H1 (cell line): ENCODE measurements around the gene ZDHHC1. TPM values are rescaled to one million over a fixed set of nuclear protein-coding genes. Genes with fewer than 3 reads are reported as not detected.

ENCODE experiments used
- CTCF ChIA-PET: fragments of 300-600 bp; sonication (Branson Sonifier 250); formaldehyde crosslinking; loops from one replicate; lab custom pipeline; 2021; ENCODE audit not compliant: partially characterized antibody; lab: Charles Lee
- POLR2A ChIA-PET: fragments of 300-600 bp; sonication (Branson Sonifier 250); formaldehyde crosslinking; loops from one replicate; lab custom pipeline; 2021; ENCODE audit warnings: inconsistent platforms; ENCODE audit not compliant: partially characterized antibody; lab: Charles Lee
- DNase-seq, 2 experiments: peaks; one replicate each; pipeline versions ENCODE4 v3.0.0 to v3.0.0-alpha.2; 2010 to 2022; ENCODE audit warnings: low spot score in 2 of 2, low read depth in 1 of 2, mixed read lengths in 1 of 2
- FAIRE-seq: peaks from 2 replicates; lab custom pipeline; 2011; peaks lifted over from hg19 to GRCh38; lab: Jason Lieb, UNC
- H2AFZ ChIP-seq: 2 replicates; pipeline ENCODE4 v1.8.1; 2012; ENCODE audit warnings: low read length, inconsistent platforms
- H2AK5ac ChIP-seq: 2 replicates; pipeline ENCODE4 v1.6.1; 2013; ENCODE audit warnings: low read depth, low read length
- H2BK120ac ChIP-seq: replicated peaks from 2 replicates; pipeline ENCODE3; 2013; ENCODE audit warnings: low read depth, low read length, inconsistent platforms
- H2BK12ac ChIP-seq: 2 replicates; pipeline ENCODE4 v1.6.1; 2013; ENCODE audit warnings: low read depth, low read length
- H2BK15ac ChIP-seq: 2 replicates; pipeline ENCODE4 v1.6.1; 2013; ENCODE audit warnings: low read length
- H2BK20ac ChIP-seq: 2 replicates; pipeline ENCODE4 v1.6.1; 2013; ENCODE audit warnings: low read length
- H2BK5ac ChIP-seq: 2 replicates; pipeline ENCODE4 v1.6.1; 2013; ENCODE audit warnings: low read depth, low read length
- H3K14ac ChIP-seq: 2 replicates; pipeline ENCODE4 v1.6.1; 2013; ENCODE audit warnings: inconsistent platforms; ENCODE audit not compliant: insufficient read length
- H3K18ac ChIP-seq: 2 replicates; pipeline ENCODE4 v1.6.1; 2013; ENCODE audit warnings: low read length; ENCODE audit errors: extremely low read depth
- H3K23ac ChIP-seq: 2 replicates; pipeline ENCODE4 v1.6.1; 2013; ENCODE audit warnings: inconsistent platforms; ENCODE audit not compliant: insufficient read length
- H3K23me2 ChIP-seq: 2 replicates; pipeline ENCODE4 v1.6.1; 2013; ENCODE audit warnings: low read depth, low read length
- H3K27ac ChIP-seq: 2 replicates; pipeline ENCODE4 v1.6.1; 2011; ENCODE audit warnings: low read depth, low read length, inconsistent platforms
- H3K27me3 ChIP-seq, 4 experiments: replicated peaks in 1 of 4; 1 replicate in 1 of 4; 2 replicates in 3 of 4; pipeline versions ENCODE4 v1.6.1 to v1.8.1; 2011 to 2013; ENCODE audit warnings: low read length in 3 of 4, mild to moderate bottlenecking in 3 of 4, inconsistent platforms in 2 of 4, mixed read lengths in 2 of 4, moderate library complexity in 1 of 4; ENCODE audit not compliant: control insufficient read depth in 3 of 4, insufficient read depth in 3 of 4; ENCODE audit errors: extremely low read depth in 1 of 4
- H3K36me3 ChIP-seq, 4 experiments: 2 replicates each; pipeline versions ENCODE4 v1.6.1 to v1.8.1; 2011 to 2013; ENCODE audit warnings: mild to moderate bottlenecking in 4 of 4, low read length in 3 of 4, moderate library complexity in 2 of 4, control low read depth in 1 of 4, inconsistent platforms in 1 of 4; ENCODE audit not compliant: insufficient read depth in 4 of 4, control insufficient read depth in 2 of 4
- H3K4ac ChIP-seq: replicated peaks from 2 replicates; pipeline ENCODE3; 2013; ENCODE audit warnings: low read length, low read depth, mixed read lengths, inconsistent platforms; ENCODE audit not compliant: insufficient read length
- H3K4me1 ChIP-seq, 4 experiments: replicated peaks in 1 of 4; 1 replicate in 1 of 4; 2 replicates in 3 of 4; pipeline versions ENCODE4 v1.6.1 to v1.8.1; 2011 to 2013; ENCODE audit warnings: low read length in 3 of 4, inconsistent platforms in 2 of 4, mixed read lengths in 1 of 4; ENCODE audit not compliant: insufficient read depth in 4 of 4, control insufficient read depth in 3 of 4
- H3K4me2 ChIP-seq, 2 experiments: 2 replicates each; pipeline versions ENCODE4 v1.6.1 to v1.8.1; 2011 to 2013; ENCODE audit warnings: low read depth in 2 of 2, low read length in 2 of 2, control low read depth in 1 of 2, inconsistent platforms in 1 of 2, mild to moderate bottlenecking in 1 of 2; ENCODE audit not compliant: insufficient read depth in 1 of 2
- H3K4me3 ChIP-seq, 4 experiments: fragments of 200-600, 300-600 bp in 1 of 4; sonication (generic), shearing (Covaris generic), sonication (Bioruptor Twin) in 1 of 4; 2 replicates each; pipeline versions ENCODE4 v1.5.1 to v1.8.1; 2011 to 2016; ENCODE audit warnings: low read length in 4 of 4, low read depth in 3 of 4, control low read depth in 2 of 4, inconsistent platforms in 2 of 4, mild to moderate bottlenecking in 2 of 4, mixed read lengths in 1 of 4, moderate library complexity in 1 of 4; ENCODE audit not compliant: insufficient read depth in 2 of 4; ENCODE audit errors: extremely low read depth in 1 of 4
- H3K56ac ChIP-seq: replicated peaks from 2 replicates; pipeline ENCODE3; 2013; ENCODE audit warnings: low read depth, mild to moderate bottlenecking, mixed read lengths, low read length, inconsistent platforms; ENCODE audit not compliant: insufficient read length
- H3K79me1 ChIP-seq: 2 replicates; pipeline ENCODE4 v1.6.1; 2013; ENCODE audit warnings: low read depth, low read length, control low read depth
- H3K79me2 ChIP-seq, 2 experiments: 2 replicates each; pipeline versions ENCODE4 v1.6.1 to v1.8.1; 2012 to 2013; ENCODE audit warnings: low read length in 2 of 2, mild to moderate bottlenecking in 2 of 2, inconsistent platforms in 1 of 2; ENCODE audit not compliant: insufficient read depth in 2 of 2, control insufficient read depth in 1 of 2
- H3K9ac ChIP-seq, 4 experiments: replicated peaks in 1 of 4; 1 replicate in 1 of 4; 2 replicates in 3 of 4; pipeline versions ENCODE4 v1.6.1 to v1.8.1; 2011 to 2013; ENCODE audit warnings: low read depth in 3 of 4, low read length in 3 of 4, control low read depth in 2 of 4, mild to moderate bottlenecking in 2 of 4, moderate library complexity in 2 of 4, inconsistent platforms in 1 of 4; ENCODE audit errors: extremely low read depth in 1 of 4
- H3K9me3 ChIP-seq, 2 experiments: 2 replicates each; pipeline versions ENCODE4 v1.6.1 to v1.8.1; 2012 to 2013; ENCODE audit warnings: mild to moderate bottlenecking in 2 of 2, moderate library complexity in 2 of 2, control low read depth in 1 of 2, inconsistent platforms in 1 of 2, low read depth in 1 of 2, low read length in 1 of 2, mixed read lengths in 1 of 2; ENCODE audit not compliant: insufficient read depth in 2 of 2
- H4K20me1 ChIP-seq, 2 experiments: replicated peaks in 1 of 2; 2 replicates each; pipeline versions ENCODE3 to v1.8.1; 2011 to 2013; ENCODE audit warnings: inconsistent platforms in 2 of 2, low read length in 2 of 2, mild to moderate bottlenecking in 1 of 2; ENCODE audit not compliant: insufficient read depth in 2 of 2, control insufficient read depth in 1 of 2
- H4K5ac ChIP-seq: 2 replicates; pipeline ENCODE4 v1.6.1; 2013; ENCODE audit warnings: low read length, low read depth, mixed read lengths, inconsistent platforms; ENCODE audit not compliant: insufficient read length
- H4K8ac ChIP-seq: 2 replicates; pipeline ENCODE4 v1.8.0; 2013; ENCODE audit warnings: mild to moderate bottlenecking, moderate library complexity, low read length, inconsistent platforms; ENCODE audit not compliant: insufficient read depth; ENCODE audit errors: extremely low read depth
- H4K91ac ChIP-seq: replicated peaks from 2 replicates; pipeline ENCODE3; 2013; ENCODE audit warnings: low read length, mixed read lengths, inconsistent platforms; ENCODE audit not compliant: insufficient read length
- ASH2L ChIP-seq: fragments of 200-600, 300-600 bp; sonication (generic); IDR thresholded peaks from one replicate; pipeline ENCODE4 v1.7.1; 2017; ENCODE audit warnings: low read length
- BCL11A ChIP-seq, 2 experiments: IDR thresholded peaks; one replicate each; pipeline ENCODE4 v1.6.1; 2011; ENCODE audit warnings: low read depth in 2 of 2, low read length in 2 of 2, mild to moderate bottlenecking in 2 of 2
- CTBP2 ChIP-seq: IDR thresholded peaks from 2 replicates; pipeline ENCODE4 v1.7.0; 2011; ENCODE audit warnings: borderline replicate concordance, mild to moderate bottlenecking, moderate library complexity, mixed read lengths, low read length; ENCODE audit not compliant: insufficient read depth, insufficient read length
- HDAC2 ChIP-seq, 2 experiments: fragments of 300-600 bp in 1 of 2; sonication (generic) in 1 of 2; IDR thresholded peaks; 2 replicates each; pipeline ENCODE4 v1.6.1; 2011 to 2012; ENCODE audit warnings: low read depth in 2 of 2, low read length in 2 of 2, mild to moderate bottlenecking in 2 of 2, moderate library complexity in 2 of 2, borderline replicate concordance in 1 of 2, inconsistent platforms in 1 of 2
- KDM1A ChIP-seq: fragments of 200-600, 300-600 bp; sonication (generic); IDR thresholded peaks from 2 replicates; pipeline ENCODE4 v1.7.1; 2016; ENCODE audit warnings: mild to moderate bottlenecking, low read length, borderline replicate concordance
- PHF8 ChIP-seq: fragments of 200-600 bp; sonication (generic); conservative IDR thresholded peaks from 2 replicates; pipeline ENCODE4 v1.7.1; 2012; ENCODE audit warnings: low read depth, mild to moderate bottlenecking, inconsistent platforms, low read length, moderate library complexity
- POLR2AphosphoS5 ChIP-seq: IDR thresholded peaks from 2 replicates; pipeline ENCODE4 v1.6.1; 2011; ENCODE audit warnings: low read depth, low read length
- POU5F1 ChIP-seq: IDR thresholded peaks from 2 replicates; pipeline ENCODE4 v1.6.1; 2011; ENCODE audit warnings: low read depth, mild to moderate bottlenecking, low read length, moderate library complexity
- SIX5 ChIP-seq: IDR thresholded peaks from 2 replicates; pipeline ENCODE4 v1.6.1; 2011; ENCODE audit warnings: mild to moderate bottlenecking, low read depth, low read length
- SP2 ChIP-seq: IDR thresholded peaks from 2 replicates; pipeline ENCODE4 v1.6.1; 2012; ENCODE audit warnings: mild to moderate bottlenecking, low read length, inconsistent platforms
- SP4 ChIP-seq: IDR thresholded peaks from 2 replicates; pipeline ENCODE4 v1.6.1; 2012; ENCODE audit warnings: low read length, inconsistent platforms
- SRF ChIP-seq: IDR thresholded peaks from 2 replicates; pipeline ENCODE4 v1.6.1; 2011; ENCODE audit warnings: mild to moderate bottlenecking, low read depth, low read length, moderate library complexity
- TEAD4 ChIP-seq: IDR thresholded peaks from 2 replicates; pipeline ENCODE4 v1.6.1; 2012; ENCODE audit warnings: low read depth, low read length, inconsistent platforms, mixed read lengths
- YY1 ChIP-seq: IDR thresholded peaks from 2 replicates; pipeline ENCODE4 v1.6.1; 2011; ENCODE audit warnings: low read depth, mild to moderate bottlenecking, low read length
- ZNF274 ChIP-seq: IDR thresholded peaks from 2 replicates; pipeline ENCODE4 v1.7.0; 2012; ENCODE audit warnings: low read length, borderline replicate concordance; ENCODE audit errors: extremely low read depth
- WGBS, 2 experiments: shearing (Covaris generic) in 1 of 2; methylation state at CpG; one replicate each; pipeline versions ENCODE4 v1.1.6 to v1.1.7; 2013 to 2015; ENCODE audit warnings: low lambda C conversion rate in 2 of 2, mixed read lengths in 2 of 2, inconsistent platforms in 1 of 2, low coverage in 1 of 2, missing lambda C conversion rate in 1 of 2; ENCODE audit not compliant: insufficient replicate concordance in 2 of 2, insufficient coverage in 1 of 2, insufficient read length in 1 of 2; ENCODE audit errors: extremely low coverage in 1 of 2, missing lambda C conversion rate in 1 of 2; 5-methylcytosine and 5-hydroxymethylcytosine counted together
- polyA plus RNA-seq, 7 experiments: library from polyadenylated mRNA; depleted of rRNA in 3 of 7; stranded (reverse) in 5 of 7; unstranded in 2 of 7; fragments of >200 nt in 5 of 7; fragments of 200-250 nt in 2 of 7; gene quantifications; 1 replicate in 5 of 7; 2 replicates in 1 of 7; 4 replicates in 1 of 7; pipeline versions ENCODE4 v1.2.1 to v1.2.3, GENCODE V29; 2011 to 2013; ENCODE audit warnings: missing spikeins in 2 of 7, mixed read lengths in 2 of 7
- total RNA-seq: library from RNA; stranded (reverse); fragmentation: NEBNext Ultra II Directional; extraction: Animal tissue kit (Norgen Biotek cat#: 25700); gene quantifications from 2 replicates; pipeline ENCODE4 v1.2.1, GENCODE V29; 2021

The ZDHHC1 gene
- total and polyA plus RNA-seq, 2 of the 8 experiments (the other 6 are each of a cell fraction or from before 2014, with no cell fraction given): 3.1 to 4.9 TPM

GRCh38 chr16:67458121-67458641 lies 41.9 kb upstream of the ZDHHC1 start:
- no peaks in the 10 kb centered on the region for H3K36me3 ChIP-seq
- no peaks in the 10 kb centered on the region for H3K23me2 ChIP-seq
- no peak overlapping the region for H3K18ac ChIP-seq
- no peak overlapping the region for H2BK120ac ChIP-seq
- no peak overlapping the region for H3K4me2 ChIP-seq
- H3K27ac ChIP-seq: no peak overlapping the region; the same call in 1 of the 2 replicates
- no peak overlapping the region for H4K5ac ChIP-seq
- TF ChIP-seq SP2 (no peak), SRF (no peak), POLR2AphosphoS5 (no peak), TEAD4 (no peak), YY1 (no peak), CTBP2 (no peak), POU5F1 (no peak), SIX5 (no peak), SP4 (no peak), PHF8 (no peak), BCL11A (IDR thresholded peaks at IDR 0.05; ENCODE audit: low read depth in 2 of 2, low read length in 2 of 2) (no peak), ZNF274 (no peak), ASH2L (no peak), HDAC2 (IDR thresholded peaks at IDR 0.05; ENCODE audit: borderline replicate concordance in 1 of 2, low read depth in 2 of 2, low read length in 2 of 2) (no peak), KDM1A (no peak)
- 79% methylated on average over 6 of the region's 6 CpGs; no CpG with 5 or more reads in 1 of the 2 experiments for whole genome bisulfite sequencing, 2 experiments
- no peak overlapping the region for H2AK5ac ChIP-seq
- H3K79me1 ChIP-seq: peaks cover 4% of the 10 kb centered on the region
- H4K20me1 ChIP-seq: peaks cover 13 to 21% of the 10 kb centered on the region in 2 experiments
- H3K4me3 ChIP-seq: no peak overlapping the region
- no peaks in the 10 kb centered on the region for H3K27me3 ChIP-seq
- no peaks in the 10 kb centered on the region for H3K79me2 ChIP-seq
- H2BK15ac ChIP-seq: no peak overlapping the region
- FAIRE-seq (no peak), DNase-seq (no peak)
- H2BK20ac ChIP-seq: no peak overlapping the region
- POLR2A ChIA-PET: interaction anchor here (1.1 to 1.2 kb wide), 3 partner anchors 10 to 22 kb away, joined by 3 to 5 read pairs (median 5); no protein-coding TSS in a partner anchor
- no peaks in the 10 kb centered on the region; a peak in 1 of 7 replicates for H3K4me1 ChIP-seq
- H3K56ac ChIP-seq: no peak overlapping the region
- no peak overlapping the region for H3K23ac ChIP-seq
- CTCF ChIA-PET: interaction anchor here (0.5 to 28.6 kb wide), 9 partner anchors 3 to 186 kb away, joined by 3 to 683 read pairs (median 6); partner anchors contain the start of genes ATP6V0D1, HSD11B2, KCTD19 and LRRC36
- no peak overlapping the region for H3K4ac ChIP-seq
- no peak overlapping the region; the same call in 1 of the 2 replicates for H2BK5ac ChIP-seq
- no peak overlapping the region for H4K8ac ChIP-seq
- H2AFZ ChIP-seq: no peak overlapping the region
- no peak overlapping the region for H4K91ac ChIP-seq
- H3K14ac ChIP-seq: no peak overlapping the region
- H2BK12ac ChIP-seq: no peak overlapping the region
- no peak overlapping the region for H3K9ac ChIP-seq
- H3K9me3 ChIP-seq: no peaks in the 10 kb centered on the region
